Mesenchymal stem cell (in vitro differentiated cells and primary cell): ENCODE data around the gene ADARB2.

ENCODE experiments used
- DNase-seq: peaks from one replicate; pipeline ENCODE4 v3.0.0-alpha.2; 2013
- H2AFZ ChIP-seq: one replicate; pipeline ENCODE4 v1.6.1; 2013; ENCODE audit warnings: low read depth, mild to moderate bottlenecking, control low read depth, inconsistent platforms, low read length, moderate library complexity
- H2AK5ac ChIP-seq: 2 replicates; pipeline ENCODE4 v1.6.1; 2013; ENCODE audit warnings: low read length, moderate library complexity, mild to moderate bottlenecking, inconsistent platforms; ENCODE audit not compliant: severe bottlenecking
- H2BK120ac ChIP-seq: one replicate; pipeline ENCODE4 v1.6.1; 2013; ENCODE audit warnings: low read depth, mild to moderate bottlenecking, inconsistent platforms, low read length, moderate library complexity
- H2BK12ac ChIP-seq, 2 experiments: one replicate each; pipeline ENCODE4 v1.6.1; 2013; ENCODE audit warnings: inconsistent platforms in 2 of 2, low read length in 2 of 2, mild to moderate bottlenecking in 2 of 2, moderate library complexity in 2 of 2, control low read depth in 1 of 2
- H2BK15ac ChIP-seq: one replicate; pipeline ENCODE4 v1.6.1; 2013; ENCODE audit warnings: mild to moderate bottlenecking, low read depth, inconsistent platforms; ENCODE audit not compliant: poor library complexity, severe bottlenecking
- H2BK5ac ChIP-seq: 2 replicates; pipeline ENCODE4 v1.6.1; 2013; ENCODE audit warnings: low read depth, mild to moderate bottlenecking, low read length, control low read depth, inconsistent platforms; ENCODE audit not compliant: poor library complexity, severe bottlenecking
- H3K14ac ChIP-seq, 2 experiments: one replicate each; pipeline ENCODE4 v1.6.1; 2013; ENCODE audit warnings: inconsistent platforms in 2 of 2, low read length in 2 of 2, control low read depth in 1 of 2, mild to moderate bottlenecking in 1 of 2, moderate library complexity in 1 of 2
- H3K18ac ChIP-seq, 2 experiments: one replicate each; pipeline ENCODE4 v1.6.1; 2013; ENCODE audit warnings: inconsistent platforms in 2 of 2, low read length in 2 of 2, control low read depth in 1 of 2, low read depth in 1 of 2, mild to moderate bottlenecking in 1 of 2
- H3K23ac ChIP-seq, 2 experiments: one replicate each; pipeline ENCODE4 v1.6.1; 2013; ENCODE audit warnings: inconsistent platforms in 2 of 2, low read length in 2 of 2, mild to moderate bottlenecking in 2 of 2, moderate library complexity in 2 of 2, control low read depth in 1 of 2
- H3K27ac ChIP-seq: 2 replicates; pipeline ENCODE4 v1.5.1; 2013; ENCODE audit warnings: mild to moderate bottlenecking, moderate library complexity, low read length, control low read depth, inconsistent platforms; ENCODE audit not compliant: poor library complexity, severe bottlenecking
- H3K27me3 ChIP-seq, 2 experiments: 2 replicates each; pipeline versions ENCODE4 v1.6.1 to v1.7.0; 2013; ENCODE audit warnings: low read length in 2 of 2, mild to moderate bottlenecking in 2 of 2, moderate library complexity in 2 of 2, control low read depth in 1 of 2, inconsistent platforms in 1 of 2; ENCODE audit not compliant: control insufficient read depth in 1 of 2, insufficient read depth in 1 of 2
- H3K36me3 ChIP-seq, 2 experiments: 2 replicates each; pipeline versions ENCODE4 v1.6.1 to v1.7.0; 2013; ENCODE audit warnings: low read length in 2 of 2, control low read depth in 1 of 2, inconsistent platforms in 1 of 2, low read depth in 1 of 2, mild to moderate bottlenecking in 1 of 2; ENCODE audit not compliant: insufficient read depth in 2 of 2, control insufficient read depth in 1 of 2
- H3K4ac ChIP-seq, 2 experiments: one replicate each; pipeline ENCODE4 v1.6.1; 2013; ENCODE audit warnings: inconsistent platforms in 2 of 2, low read length in 2 of 2, mild to moderate bottlenecking in 2 of 2, moderate library complexity in 2 of 2, control low read depth in 1 of 2, low read depth in 1 of 2
- H3K4me1 ChIP-seq: 2 replicates; pipeline ENCODE4 v1.6.1; 2013; ENCODE audit warnings: low read depth, low read length, control low read depth; ENCODE audit not compliant: control insufficient read depth, insufficient read depth
- H3K4me2 ChIP-seq: 2 replicates; pipeline ENCODE4 v1.6.1; 2013; ENCODE audit warnings: low read length, mild to moderate bottlenecking, inconsistent platforms; ENCODE audit not compliant: poor library complexity, severe bottlenecking
- H3K4me3 ChIP-seq, 2 experiments: 2 replicates each; pipeline versions ENCODE4 v1.5.1 to v1.7.0; 2013; ENCODE audit warnings: low read length in 2 of 2, mild to moderate bottlenecking in 2 of 2, control low read depth in 1 of 2, low read depth in 1 of 2; ENCODE audit not compliant: insufficient read depth in 1 of 2
- H3K79me1 ChIP-seq: replicated peaks from 2 replicates; pipeline ENCODE4 v1.6.1; 2013; ENCODE audit warnings: mild to moderate bottlenecking, control low read depth, low read length, inconsistent platforms; ENCODE audit not compliant: poor library complexity, severe bottlenecking
- H3K9ac ChIP-seq: 2 replicates; pipeline ENCODE4 v1.7.0; 2013; ENCODE audit warnings: mild to moderate bottlenecking, low read length, moderate library complexity
- H3K9me3 ChIP-seq: 2 replicates; pipeline ENCODE4 v1.7.0; 2013; ENCODE audit warnings: mild to moderate bottlenecking, low read length; ENCODE audit not compliant: control insufficient read depth
- H4K8ac ChIP-seq: one replicate; pipeline ENCODE4 v1.6.1; 2013; ENCODE audit warnings: inconsistent platforms, mild to moderate bottlenecking, low read length, moderate library complexity
- H4K91ac ChIP-seq: one replicate; pipeline ENCODE4 v1.6.1; 2013; ENCODE audit warnings: mild to moderate bottlenecking, low read length, inconsistent platforms
- WGBS: methylation state at CpG from one replicate; pipeline ENCODE4 v1.1.7; 2013; ENCODE audit warnings: mixed read lengths; 5-methylcytosine and 5-hydroxymethylcytosine counted together

Gene ADARB2

GRCh38 chr10:1706711-1707110 lies 30.6 kb downstream of the ADARB2 start:
- no peak overlapping the region for H3K4ac ChIP-seq
- H4K8ac ChIP-seq: no peak overlapping the region
- no peak overlapping the region for H2AK5ac ChIP-seq
- H4K91ac ChIP-seq: no peak overlapping the region
- H3K18ac ChIP-seq: no peak overlapping the region
- no peak overlapping the region for H3K4me2 ChIP-seq
- no peak overlapping the region for H2BK12ac ChIP-seq
- H3K23ac ChIP-seq: no peak overlapping the region
- H2BK120ac ChIP-seq: no peak overlapping the region
- H3K4me1 ChIP-seq: no peaks in the 10 kb centered on the region
- H3K27ac ChIP-seq: no peak overlapping the region
- no peak overlapping the region for H3K4me3 ChIP-seq
- no peak overlapping the region for H2BK15ac ChIP-seq
- H2BK5ac ChIP-seq: no peak overlapping the region
- H3K9ac ChIP-seq: no peak overlapping the region
- no peak for DNase-seq
- no peaks in the 10 kb centered on the region for H3K36me3 ChIP-seq
- H3K79me1 ChIP-seq: no peaks in the 10 kb centered on the region
- WGBS: 88% methylated on average over 1 of the region's 6 CpGs
- no peak overlapping the region for H3K14ac ChIP-seq
- peaks cover 4% of the 10 kb centered on the region for H3K9me3 ChIP-seq
- no peak overlapping the region for H2AFZ ChIP-seq
- no peaks in the 10 kb centered on the region for H3K27me3 ChIP-seq

DNA sequence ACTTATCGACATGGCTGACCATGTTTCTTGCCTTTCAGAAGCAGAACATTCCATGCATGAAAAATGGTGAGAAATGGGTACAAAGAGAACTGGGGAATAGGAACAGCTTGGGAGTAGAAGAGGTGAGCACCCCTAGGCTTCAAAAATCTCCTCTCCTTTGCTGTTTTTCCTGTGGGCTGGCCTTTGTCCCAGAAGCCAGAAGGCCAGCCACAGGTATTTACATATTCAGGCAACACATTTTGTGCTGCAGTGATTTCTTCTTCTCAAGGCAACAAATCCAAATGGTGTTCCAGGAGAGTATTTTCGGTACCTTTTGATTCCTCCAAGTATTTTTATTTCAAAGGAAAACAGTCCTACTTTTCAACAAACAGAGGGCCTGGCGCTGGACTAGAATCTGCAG lies 31.1 kb downstream of the ADARB2 start:
- Histone ChIP-seq H3K79me1 (no peaks in the 10 kb centered on the region), H3K14ac (no peak overlapping the region), H3K23ac (no peak overlapping the region), H2BK120ac (no peak overlapping the region), H2AK5ac (no peak overlapping the region), H3K27me3 (no peaks in the 10 kb centered on the region), H3K4me2 (no peak overlapping the region), H4K8ac (no peak overlapping the region), H3K18ac (no peak overlapping the region), H3K36me3 (no peaks in the 10 kb centered on the region), H3K4me1 (no peaks in the 10 kb centered on the region), H3K4ac (no peak overlapping the region), H2BK5ac (no peak overlapping the region), H3K9ac (no peak overlapping the region), H2BK12ac (no peak overlapping the region), H3K27ac (no peak overlapping the region), H3K4me3 (no peak overlapping the region), H3K9me3 (peaks cover 4% of the 10 kb centered on the region), H4K91ac (no peak overlapping the region), H2AFZ (no peak overlapping the region), H2BK15ac (no peak overlapping the region)
- DNase-seq: no peak
- WGBS: 80% methylated on average over 1 of the region's 3 CpGs

GRCh38 chr10:1698185-1698584 lies 39.1 kb downstream of the ADARB2 start:
- 86% methylated on average over 6 of the region's 8 CpGs for WGBS
- H3K9me3 ChIP-seq: peaks cover 11% of the 10 kb centered on the region
- H3K23ac ChIP-seq: no peak overlapping the region
- H2BK12ac ChIP-seq: no peak overlapping the region
- peaks cover 2% of the 10 kb centered on the region for H3K4me1 ChIP-seq
- H2BK120ac ChIP-seq: no peak overlapping the region
- no peak overlapping the region for H3K4ac ChIP-seq
- H2BK15ac ChIP-seq: no peak overlapping the region
- H3K36me3 ChIP-seq: no peaks in the 10 kb centered on the region
- no peak overlapping the region for H4K8ac ChIP-seq
- H3K27ac ChIP-seq: no peak overlapping the region
- no peak for DNase-seq
- H3K4me2 ChIP-seq: no peak overlapping the region
- no peak overlapping the region for H3K4me3 ChIP-seq
- no peaks in the 10 kb centered on the region for H3K27me3 ChIP-seq
- H3K14ac ChIP-seq: no peak overlapping the region
- no peak overlapping the region for H4K91ac ChIP-seq
- H3K79me1 ChIP-seq: no peaks in the 10 kb centered on the region
- no peak overlapping the region for H3K9ac ChIP-seq
- no peak overlapping the region for H2AFZ ChIP-seq
- no peak overlapping the region for H2AK5ac ChIP-seq
- H3K18ac ChIP-seq: no peak overlapping the region
- no peak overlapping the region for H2BK5ac ChIP-seq

DNA sequence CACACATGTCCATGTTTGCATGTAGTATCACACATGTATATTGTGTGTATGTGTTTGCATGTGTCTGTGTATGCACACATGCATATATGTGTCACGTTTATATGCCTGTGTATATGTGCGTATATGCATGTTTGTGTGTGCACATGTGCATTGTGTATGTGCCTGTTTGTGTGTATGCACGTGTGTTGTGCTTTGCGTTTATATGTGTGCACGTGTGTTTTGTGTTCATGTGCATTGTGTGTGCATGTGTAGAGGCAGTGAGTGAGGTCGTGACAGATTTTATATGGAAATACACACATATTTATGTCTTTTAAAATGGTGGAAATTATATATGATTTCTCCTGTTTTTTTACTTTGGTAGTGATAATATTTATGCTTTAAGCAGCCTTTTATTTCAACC lies 41.2 kb downstream of the ADARB2 start:
- no peak for DNase-seq
- H2BK15ac ChIP-seq: no peak overlapping the region
- H4K8ac ChIP-seq: no peak overlapping the region
- no peak overlapping the region for H2AFZ ChIP-seq
- no peak overlapping the region for H3K4me2 ChIP-seq
- H3K4me1 ChIP-seq: peaks cover 2% of the 10 kb centered on the region
- H2AK5ac ChIP-seq: no peak overlapping the region
- H3K27ac ChIP-seq: no peak overlapping the region
- no peak overlapping the region for H3K18ac ChIP-seq
- H3K4ac ChIP-seq: no peak overlapping the region
- WGBS: 92% methylated on average over 3 of the region's 6 CpGs
- H3K9me3 ChIP-seq: peaks cover 11% of the 10 kb centered on the region
- H3K9ac ChIP-seq: no peak overlapping the region
- no peak overlapping the region for H2BK120ac ChIP-seq
- H4K91ac ChIP-seq: peak overlapping the region; percentile 8
- no peaks in the 10 kb centered on the region for H3K79me1 ChIP-seq
- no peaks in the 10 kb centered on the region for H3K36me3 ChIP-seq
- no peak overlapping the region for H2BK5ac ChIP-seq
- no peak overlapping the region for H3K23ac ChIP-seq
- no peak overlapping the region for H2BK12ac ChIP-seq
- H3K27me3 ChIP-seq: no peaks in the 10 kb centered on the region
- no peak overlapping the region for H3K14ac ChIP-seq
- no peak overlapping the region for H3K4me3 ChIP-seq
